GM06990 (cell line): ENCODE data around the gene CCR8.
A peak's percentile ranks its signal among the peaks of the same experiment; 100 is the strongest.

Experiments
- DNase-seq: peaks from one replicate; pipeline ENCODE4 v3.0.0-alpha.2; 2011; ENCODE audit not compliant: insufficient read length; ENCODE audit errors: extremely low read depth
- H3K27me3 ChIP-seq: replicated peaks from 2 replicates; pipeline ENCODE4 v1.6.0; 2011; ENCODE audit warnings: low read length; ENCODE audit not compliant: control insufficient read depth, insufficient read depth
- H3K36me3 ChIP-seq: 2 replicates; pipeline ENCODE4 v1.5.1; 2011; ENCODE audit warnings: low read length; ENCODE audit not compliant: control insufficient read depth, insufficient read depth
- H3K4me3 ChIP-seq: replicated peaks from 2 replicates; pipeline ENCODE4 v1.5.1; 2011; ENCODE audit warnings: low read depth, mild to moderate bottlenecking, control low read depth, low read length
- TF ChIP-seq, protein P1 (sequence below): IDR thresholded peaks from 2 replicates; pipeline ENCODE4 v1.5.1; 2011; ENCODE audit warnings: low read length, control low read depth, mild to moderate bottlenecking, inconsistent platforms; ENCODE audit not compliant: insufficient read depth, poor library complexity, severe bottlenecking

Gene CCR8

DNA sequence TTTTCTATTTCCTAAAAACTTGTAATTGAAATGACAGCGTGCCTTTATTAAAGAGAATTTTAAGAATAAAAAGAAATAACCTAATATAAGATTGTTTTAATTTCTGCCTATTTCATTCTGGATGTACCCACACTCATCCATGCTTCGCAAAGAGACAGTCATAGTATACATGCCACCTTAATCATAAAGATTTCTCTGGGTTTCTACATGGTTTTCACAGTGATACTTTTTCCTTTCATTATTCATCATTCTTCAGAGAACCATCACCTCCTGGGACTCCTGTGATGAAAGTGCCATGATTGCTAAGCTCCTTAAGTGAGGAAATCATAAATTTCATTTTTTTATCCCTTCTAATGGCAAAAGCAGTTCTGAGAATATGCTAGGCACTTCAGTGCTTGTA is 4.3 kb upstream of the CCR8 start:
- Histone ChIP-seq H3K36me3 (no peaks in the 10 kb centered on the region), H3K4me3 (no peak overlapping the region), H3K27me3 (no peaks in the 10 kb centered on the region)
- TF ChIP-seq, protein P1, sequence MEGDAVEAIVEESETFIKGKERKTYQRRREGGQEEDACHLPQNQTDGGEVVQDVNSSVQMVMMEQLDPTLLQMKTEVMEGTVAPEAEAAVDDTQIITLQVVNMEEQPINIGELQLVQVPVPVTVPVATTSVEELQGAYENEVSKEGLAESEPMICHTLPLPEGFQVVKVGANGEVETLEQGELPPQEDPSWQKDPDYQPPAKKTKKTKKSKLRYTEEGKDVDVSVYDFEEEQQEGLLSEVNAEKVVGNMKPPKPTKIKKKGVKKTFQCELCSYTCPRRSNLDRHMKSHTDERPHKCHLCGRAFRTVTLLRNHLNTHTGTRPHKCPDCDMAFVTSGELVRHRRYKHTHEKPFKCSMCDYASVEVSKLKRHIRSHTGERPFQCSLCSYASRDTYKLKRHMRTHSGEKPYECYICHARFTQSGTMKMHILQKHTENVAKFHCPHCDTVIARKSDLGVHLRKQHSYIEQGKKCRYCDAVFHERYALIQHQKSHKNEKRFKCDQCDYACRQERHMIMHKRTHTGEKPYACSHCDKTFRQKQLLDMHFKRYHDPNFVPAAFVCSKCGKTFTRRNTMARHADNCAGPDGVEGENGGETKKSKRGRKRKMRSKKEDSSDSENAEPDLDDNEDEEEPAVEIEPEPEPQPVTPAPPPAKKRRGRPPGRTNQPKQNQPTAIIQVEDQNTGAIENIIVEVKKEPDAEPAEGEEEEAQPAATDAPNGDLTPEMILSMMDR = no peak
- no peak for DNase-seq

- H3K4me3 ChIP-seq = no peak overlapping the region
- peak; percentile 25 for DNase-seq
- no peaks in the 10 kb centered on the region for H3K36me3 ChIP-seq
- TF ChIP-seq, protein P1 = no peak
- H3K27me3 ChIP-seq = no peaks in the 10 kb centered on the region
These were observed 2.3 kb upstream of the CCR8 start for GRCh38 chr3:39327053-39327745.

GRCh38 chr3:39327746-39328349 is 1.7 kb upstream of the CCR8 start:
- TF ChIP-seq, protein P1 = no peak
- no peaks in the 10 kb centered on the region for H3K27me3 ChIP-seq
- H3K4me3 ChIP-seq = no peak overlapping the region
- H3K36me3 ChIP-seq = no peaks in the 10 kb centered on the region
- peak; percentile 69 for DNase-seq

- Histone ChIP-seq H3K36me3 (no peaks in the 10 kb centered on the region), H3K27me3 (no peaks in the 10 kb centered on the region), H3K4me3 (peak overlapping the region; percentile 37)
- TF ChIP-seq, protein P1 = no peak
- no peak for DNase-seq
These were observed 1.3 kb downstream of the CCR8 start for GRCh38 chr3:39330824-39331223.

- Histone ChIP-seq H3K4me3 (no peak overlapping the region), H3K36me3 (no peaks in the 10 kb centered on the region), H3K27me3 (no peaks in the 10 kb centered on the region)
- DNase-seq = no peak
- TF ChIP-seq, protein P1 = no peak
These were observed 3.0 kb downstream of the CCR8 start for GRCh38 chr3:39332525-39332924.
